ENCODE data around the gene LHPP.
"Not testable (repeated sequence)": the region's sequence is repeated elsewhere in the genome, so short reads cannot be mapped to it uniquely, and the experiment has no call there.

Gene LHPP

GRCh38 chr10:124577651-124578050 lies 116.0 kb downstream of the LHPP start:
- Histone ChIP-seq H3K27ac (ENCODE audit: poor library complexity, severe bottlenecking) (no peak overlapping the region), H3K4me1 (ENCODE audit: insufficient read depth, poor library complexity, severe bottlenecking) (no peaks in the 10 kb centered on the region), H3K9me3 (ENCODE audit: severe bottlenecking) (no peaks in the 10 kb centered on the region), H3K4me3 (ENCODE audit: severe bottlenecking) (no peak overlapping the region), H3K36me3 (ENCODE audit: low read depth) (no peaks in the 10 kb centered on the region), H3K27me3 (ENCODE audit: insufficient read depth, poor library complexity, severe bottlenecking) (no peaks in the 10 kb centered on the region)
- no peak for DNase-seq (ENCODE audit: low spot score)
- ATAC-seq (ENCODE audit: low read depth), result no peak
- no peak for TF ChIP-seq CTCF (IDR thresholded peaks at IDR 0.05; ENCODE audit: poor library complexity, severe bottlenecking)

GRCh38 chr10:124578231-124579010 lies 116.8 kb downstream of the LHPP start:
- TF ChIP-seq CTCF (IDR thresholded peaks at IDR 0.05; ENCODE audit: poor library complexity, severe bottlenecking), result no peak
- Histone ChIP-seq H3K4me1 (ENCODE audit: insufficient read depth, poor library complexity, severe bottlenecking) (no peaks in the 10 kb centered on the region), H3K36me3 (ENCODE audit: low read depth) (no peaks in the 10 kb centered on the region), H3K27ac (ENCODE audit: poor library complexity, severe bottlenecking) (no peak overlapping the region), H3K9me3 (ENCODE audit: severe bottlenecking) (no peaks in the 10 kb centered on the region), H3K27me3 (ENCODE audit: insufficient read depth, poor library complexity, severe bottlenecking) (no peaks in the 10 kb centered on the region), H3K4me3 (ENCODE audit: severe bottlenecking) (no peak overlapping the region)
- peak; percentile 26; the same call in 2 of the 3 replicates for ATAC-seq (ENCODE audit: low read depth)
- DNase-seq (ENCODE audit: low spot score), result no peak

- Histone ChIP-seq H3K27ac (ENCODE audit: poor library complexity, severe bottlenecking) (no peak overlapping the region), H3K4me1 (ENCODE audit: insufficient read depth, poor library complexity, severe bottlenecking) (no peaks in the 10 kb centered on the region), H3K9me3 (ENCODE audit: severe bottlenecking) (no peaks in the 10 kb centered on the region), H3K4me3 (ENCODE audit: severe bottlenecking) (no peak overlapping the region), H3K27me3 (ENCODE audit: insufficient read depth, poor library complexity, severe bottlenecking) (no peaks in the 10 kb centered on the region), H3K36me3 (ENCODE audit: low read depth) (no peaks in the 10 kb centered on the region)
- ATAC-seq (ENCODE audit: low read depth) (peak; percentile 75), DNase-seq (ENCODE audit: low spot score) (peak; percentile 56)
- TF ChIP-seq CTCF (IDR thresholded peaks at IDR 0.05; ENCODE audit: poor library complexity, severe bottlenecking), result no peak
Measured at GRCh38 chr10:124579011-124579399, 117.4 kb downstream of the LHPP start.

- Histone ChIP-seq H3K36me3 (ENCODE audit: low read depth) (no peaks in the 10 kb centered on the region), H3K9me3 (ENCODE audit: severe bottlenecking) (no peaks in the 10 kb centered on the region), H3K4me1 (ENCODE audit: insufficient read depth, poor library complexity, severe bottlenecking) (no peaks in the 10 kb centered on the region), H3K4me3 (ENCODE audit: severe bottlenecking) (no peak overlapping the region), H3K27ac (ENCODE audit: poor library complexity, severe bottlenecking) (no peak overlapping the region), H3K27me3 (ENCODE audit: insufficient read depth, poor library complexity, severe bottlenecking) (no peaks in the 10 kb centered on the region)
- ATAC-seq (ENCODE audit: low read depth), result no peak
- no peak for DNase-seq (ENCODE audit: low spot score)
- no peak for TF ChIP-seq CTCF (IDR thresholded peaks at IDR 0.05; ENCODE audit: poor library complexity, severe bottlenecking)
Measured at GRCh38 chr10:124586142-124586541, 124.5 kb downstream of the LHPP start.

- H3K4me3 ChIP-seq (ENCODE audit: severe bottlenecking), result no peak overlapping the region
- no peak overlapping the region for H3K27ac ChIP-seq (ENCODE audit: poor library complexity, severe bottlenecking)
- no peak for ATAC-seq (ENCODE audit: low read depth)
- DNase-seq (ENCODE audit: low spot score), result no peak
- no peaks in the 10 kb centered on the region for H3K4me1 ChIP-seq (ENCODE audit: insufficient read depth, poor library complexity, severe bottlenecking)
- no peaks in the 10 kb centered on the region for H3K9me3 ChIP-seq (ENCODE audit: severe bottlenecking)
- H3K27me3 ChIP-seq (ENCODE audit: insufficient read depth, poor library complexity, severe bottlenecking), result no peaks in the 10 kb centered on the region
- no peak for TF ChIP-seq CTCF (IDR thresholded peaks at IDR 0.05; ENCODE audit: poor library complexity, severe bottlenecking)
- no peaks in the 10 kb centered on the region for H3K36me3 ChIP-seq (ENCODE audit: low read depth)
Measured at GRCh38 chr10:124587811-124588211, 126.2 kb downstream of the LHPP start.

GRCh38 chr10:124588341-124588735 lies 126.7 kb downstream of the LHPP start:
- H3K9me3 ChIP-seq (ENCODE audit: severe bottlenecking); DNase-seq (ENCODE audit: low spot score); H3K4me3 ChIP-seq (ENCODE audit: severe bottlenecking); H3K36me3 ChIP-seq (ENCODE audit: low read depth); H3K4me1 ChIP-seq (ENCODE audit: insufficient read depth, poor library complexity, severe bottlenecking); H3K27ac ChIP-seq (ENCODE audit: poor library complexity, severe bottlenecking); ATAC-seq (ENCODE audit: low read depth); H3K27me3 ChIP-seq (ENCODE audit: insufficient read depth, poor library complexity, severe bottlenecking): not testable (repeated sequence)
